Astrocyte (in vitro differentiated cells and primary cell): ENCODE measurements around the gene APC2. TPM values are rescaled to one million over a fixed set of nuclear protein-coding genes. Genes with fewer than 3 reads are reported as not detected.

ENCODE experiments used
- DNase-seq: peaks from one replicate; pipeline ENCODE4 v3.0.0-alpha.2; 2010; ENCODE audit warnings: low read depth
- FAIRE-seq: peaks from 2 replicates; lab custom pipeline; 2011; peaks lifted over from hg19 to GRCh38; lab: Jason Lieb, UNC
- H2AFZ ChIP-seq: 2 replicates; pipeline ENCODE4 v1.6.0; 2012; ENCODE audit warnings: low read depth, low read length, inconsistent platforms
- H3K27ac ChIP-seq: 2 replicates; pipeline ENCODE4 v1.5.1; 2011; ENCODE audit warnings: low read depth, low read length, inconsistent platforms
- H3K27me3 ChIP-seq: 2 replicates; pipeline ENCODE4 v1.6.0; 2011; ENCODE audit warnings: low read length, inconsistent platforms; ENCODE audit not compliant: insufficient read depth
- H3K36me3 ChIP-seq: 2 replicates; pipeline ENCODE4 v1.5.1; 2011; ENCODE audit warnings: low read length, inconsistent platforms; ENCODE audit not compliant: insufficient read depth
- H3K4me1 ChIP-seq: 2 replicates; pipeline ENCODE4 v1.5.1; 2011; ENCODE audit warnings: low read length, inconsistent platforms; ENCODE audit not compliant: insufficient read depth
- H3K4me2 ChIP-seq: 2 replicates; pipeline ENCODE4 v1.6.0; 2012; ENCODE audit warnings: low read length, inconsistent platforms
- H3K4me3 ChIP-seq: 2 replicates; pipeline ENCODE4 v1.5.1; 2011; ENCODE audit warnings: low read depth, mild to moderate bottlenecking, low read length, inconsistent platforms; ENCODE audit not compliant: insufficient read depth
- H3K79me2 ChIP-seq: 2 replicates; pipeline ENCODE4 v1.6.0; 2012; ENCODE audit warnings: mild to moderate bottlenecking, low read length, inconsistent platforms; ENCODE audit not compliant: insufficient read depth
- H3K9ac ChIP-seq: 2 replicates; pipeline ENCODE4 v1.6.0; 2012; ENCODE audit warnings: mild to moderate bottlenecking, low read length, inconsistent platforms
- H3K9me3 ChIP-seq: 2 replicates; pipeline ENCODE4 v1.5.1; 2012; ENCODE audit warnings: low read depth, mild to moderate bottlenecking, low read length, inconsistent platforms; ENCODE audit not compliant: insufficient read depth
- H4K20me1 ChIP-seq: 2 replicates; pipeline ENCODE4 v1.6.0; 2012; ENCODE audit warnings: low read length, inconsistent platforms; ENCODE audit not compliant: insufficient read depth
- H3K27ac Mint-ChIP-seq: one replicate; pipeline ENCODE4 v1.8.0; 2021; ENCODE audit warnings: mild to moderate bottlenecking, mixed read lengths; ENCODE audit not compliant: unreplicated experiment
- H3K27me3 Mint-ChIP-seq: one replicate; pipeline ENCODE4 v1.8.0; 2021; ENCODE audit warnings: low read depth, mixed read lengths; ENCODE audit not compliant: unreplicated experiment
- H3K36me3 Mint-ChIP-seq: one replicate; pipeline ENCODE4 v1.8.0; 2021; ENCODE audit warnings: low read depth, mixed read lengths; ENCODE audit not compliant: unreplicated experiment
- H3K4me1 Mint-ChIP-seq: one replicate; pipeline ENCODE4 v1.8.0; 2021; ENCODE audit warnings: low read depth, mixed read lengths; ENCODE audit not compliant: unreplicated experiment
- H3K4me3 Mint-ChIP-seq: one replicate; pipeline ENCODE4 v1.8.0; 2021; ENCODE audit warnings: mild to moderate bottlenecking, moderate library complexity, mixed read lengths; ENCODE audit not compliant: unreplicated experiment
- H3K9me3 Mint-ChIP-seq: one replicate; pipeline ENCODE4 v1.8.0; 2021; ENCODE audit warnings: mild to moderate bottlenecking, mixed read lengths; ENCODE audit not compliant: unreplicated experiment
- CTCF ChIP-seq: IDR thresholded peaks from 2 replicates; pipeline ENCODE4 v1.5.1; 2011; ENCODE audit warnings: low read depth, mild to moderate bottlenecking, inconsistent platforms, low read length, moderate library complexity; ENCODE audit not compliant: insufficient read depth
- EZH2 ChIP-seq: IDR thresholded peaks from 2 replicates; pipeline ENCODE4 v1.6.1; 2012; ENCODE audit warnings: mild to moderate bottlenecking, low read length, inconsistent platforms; ENCODE audit not compliant: insufficient read depth
- total RNA-seq: library from RNA; stranded (reverse); gene quantifications from 2 replicates; pipeline ENCODE4 v1.2.1, GENCODE V29; 2021

Gene APC2
- total RNA-seq, 1 donor from 2014 or later: 7.1 TPM

- Mint-ChIP-seq H3K4me3 (no peak overlapping the region), H3K9me3 (peaks cover 4% of the 10 kb centered on the region), H3K27me3 (peaks cover 46% of the 10 kb centered on the region), H3K36me3 (no peaks in the 10 kb centered on the region), H3K4me1 (no peaks in the 10 kb centered on the region), H3K27ac (no peak overlapping the region)
- Histone ChIP-seq H3K9me3 (peaks cover 3% of the 10 kb centered on the region), H3K79me2 (no peaks in the 10 kb centered on the region), H4K20me1 (peaks cover 7% of the 10 kb centered on the region), H3K27ac (no peak overlapping the region), H3K27me3 (peaks cover 27% of the 10 kb centered on the region), H3K4me1 (no peaks in the 10 kb centered on the region), H3K9ac (no peak overlapping the region), H2AFZ (no peak overlapping the region), H3K4me3 (no peak overlapping the region), H3K4me2 (no peak overlapping the region), H3K36me3 (no peaks in the 10 kb centered on the region)
- FAIRE-seq (no peak), DNase-seq (no peak)
- TF ChIP-seq EZH2: no peak
- no peak for TF ChIP-seq CTCF
These were observed 71.7 kb downstream of the APC2 start for GRCh38 chr19:1521636-1522035.

DNA sequence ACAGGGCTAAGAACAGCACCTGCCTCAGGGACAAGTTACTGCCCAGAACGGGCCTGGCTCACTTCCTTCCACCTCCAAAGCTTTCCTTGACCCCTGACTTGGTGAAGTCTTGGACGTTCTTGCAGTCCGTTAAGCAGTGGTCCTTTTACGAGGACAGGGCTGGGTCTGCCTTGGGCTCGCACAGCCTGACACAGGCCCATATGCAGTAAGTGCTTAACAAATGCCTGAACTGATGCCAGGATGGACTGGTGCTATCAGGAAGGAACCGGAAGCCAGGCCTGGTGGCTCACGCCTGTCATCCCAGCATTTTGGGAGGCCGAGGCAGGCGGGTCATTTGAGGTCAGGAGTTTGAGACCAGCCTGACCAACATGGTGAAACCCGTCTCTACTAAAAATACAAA lies 72.1 kb downstream of the APC2 start:
- Mint-ChIP-seq H3K27me3 (peaks cover 45% of the 10 kb centered on the region), H3K9me3 (peaks cover 4% of the 10 kb centered on the region), H3K4me1 (no peaks in the 10 kb centered on the region), H3K4me3 (no peak overlapping the region), H3K36me3 (no peaks in the 10 kb centered on the region), H3K27ac (no peak overlapping the region)
- DNase-seq: no peak
- H3K9ac ChIP-seq: no peak overlapping the region
- H3K9me3 ChIP-seq: peaks cover 3% of the 10 kb centered on the region
- H4K20me1 ChIP-seq: peaks cover 7% of the 10 kb centered on the region
- no peak overlapping the region for H3K27ac ChIP-seq
- H3K36me3 ChIP-seq: no peaks in the 10 kb centered on the region
- H2AFZ ChIP-seq: no peak overlapping the region
- H3K4me1 ChIP-seq: no peaks in the 10 kb centered on the region
- no peaks in the 10 kb centered on the region for H3K79me2 ChIP-seq
- TF ChIP-seq CTCF (no peak), EZH2 (no peak)
- H3K4me2 ChIP-seq: no peak overlapping the region
- H3K27me3 ChIP-seq: peaks cover 27% of the 10 kb centered on the region
- FAIRE-seq: no peak
- no peak overlapping the region for H3K4me3 ChIP-seq

DNA sequence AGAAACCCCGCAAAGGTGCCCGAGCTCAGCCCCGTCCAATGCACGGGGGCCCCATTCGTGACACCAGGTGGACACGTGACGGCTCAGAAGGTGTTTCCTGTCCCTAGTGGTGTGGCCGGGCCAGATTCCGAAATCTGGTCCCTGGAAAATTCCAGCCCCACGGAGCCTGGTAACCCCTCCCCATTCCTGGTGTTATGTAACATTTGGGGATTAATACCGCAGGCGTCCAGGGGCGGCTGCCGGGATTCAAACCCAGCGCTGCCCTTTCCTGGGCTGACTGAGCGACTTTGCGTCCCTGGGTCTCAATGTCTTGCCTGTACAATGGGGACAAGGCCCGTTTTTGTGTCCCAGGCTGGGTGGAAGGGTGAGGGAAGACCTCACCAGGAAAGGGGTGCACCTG lies 72.9 kb downstream of the APC2 start:
- H3K27ac ChIP-seq: no peak overlapping the region
- TF ChIP-seq EZH2 (no peak), CTCF (no peak)
- FAIRE-seq (no peak), DNase-seq (no peak)
- peaks cover 4% of the 10 kb centered on the region for H3K9me3 Mint-ChIP-seq
- peaks cover 27% of the 10 kb centered on the region for H3K27me3 ChIP-seq
- no peaks in the 10 kb centered on the region for H3K36me3 Mint-ChIP-seq
- no peak overlapping the region for H3K4me2 ChIP-seq
- H3K27ac Mint-ChIP-seq: no peak overlapping the region
- no peaks in the 10 kb centered on the region for H3K4me1 ChIP-seq
- H3K4me3 Mint-ChIP-seq: no peak overlapping the region
- peaks cover 7% of the 10 kb centered on the region for H4K20me1 ChIP-seq
- H3K36me3 ChIP-seq: no peaks in the 10 kb centered on the region
- H3K4me3 ChIP-seq: no peak overlapping the region
- no peak overlapping the region for H2AFZ ChIP-seq
- H3K9ac ChIP-seq: no peak overlapping the region
- H3K9me3 ChIP-seq: peaks cover 3% of the 10 kb centered on the region
- peaks cover 50% of the 10 kb centered on the region for H3K27me3 Mint-ChIP-seq
- H3K4me1 Mint-ChIP-seq: no peaks in the 10 kb centered on the region
- H3K79me2 ChIP-seq: no peaks in the 10 kb centered on the region

Other genes starting within 250 kb of the APC2 start
- 61.6 and 67.9 TPM in 2 replicates for gene STK11, start 244.3 kb upstream of the APC2 start, total RNA-seq
- 18.8 and 19.8 TPM in 2 replicates for gene CBARP, start 212.1 kb upstream of the APC2 start, total RNA-seq
- gene ATP5F1D, start 208.4 kb upstream of the APC2 start, total RNA-seq: 154 and 170 TPM in 2 replicates
- 119 and 141 TPM in 2 replicates for gene MIDN, start 201.5 kb upstream of the APC2 start, total RNA-seq
- gene CIRBP, start 180.8 kb upstream of the APC2 start, total RNA-seq: 184 and 215 TPM in 2 replicates
- 50.5 and 50.8 TPM in 2 replicates for gene FAM174C, start 174.6 kb upstream of the APC2 start, total RNA-seq
- 7.0 and 8.4 TPM in 2 replicates for gene EFNA2, start 164.2 kb upstream of the APC2 start, total RNA-seq
- gene NDUFS7, start 66.2 kb upstream of the APC2 start, total RNA-seq: 64.0 and 67.3 TPM in 2 replicates
- gene GAMT, start 48.6 kb upstream of the APC2 start, total RNA-seq: 34.1 and 35.9 TPM in 2 replicates
- gene DAZAP1, start 42.5 kb upstream of the APC2 start, total RNA-seq: 94.7 and 108 TPM in 2 replicates
- 973 and 1,045 TPM in 2 replicates for gene RPS15, start 11.7 kb upstream of the APC2 start, total RNA-seq
- 30.2 and 32.4 TPM in 2 replicates for gene C19orf25, start 29.1 kb downstream of the APC2 start, total RNA-seq
- 2.7 and 3.9 TPM in 2 replicates for gene PCSK4, start 40.2 kb downstream of the APC2 start, total RNA-seq
- gene REEP6, start 41.1 kb downstream of the APC2 start, total RNA-seq: 5.7 and 6.6 TPM in 2 replicates
- gene ADAMTSL5, start 62.9 kb downstream of the APC2 start, total RNA-seq: 4.7 and 5.5 TPM in 2 replicates
- gene PLK5, start 74.0 kb downstream of the APC2 start, total RNA-seq: 0.09 TPM in 1 of 2 replicates, not detected in the other
- gene MEX3D, start 118.2 kb downstream of the APC2 start, total RNA-seq: 51.8 and 52.1 TPM in 2 replicates
- 64.0 and 71.9 TPM in 2 replicates for gene MBD3, start 142.7 kb downstream of the APC2 start, total RNA-seq
- 255 and 257 TPM in 2 replicates for gene UQCR11, start 155.3 kb downstream of the APC2 start, total RNA-seq
- gene TCF3, start 202.5 kb downstream of the APC2 start, total RNA-seq: 156 and 173 TPM in 2 replicates